ENCODE results near the gene VAT1L.
A peak's percentile ranks its signal among the peaks of the same experiment; 100 is the strongest.

Gene VAT1L

DNA sequence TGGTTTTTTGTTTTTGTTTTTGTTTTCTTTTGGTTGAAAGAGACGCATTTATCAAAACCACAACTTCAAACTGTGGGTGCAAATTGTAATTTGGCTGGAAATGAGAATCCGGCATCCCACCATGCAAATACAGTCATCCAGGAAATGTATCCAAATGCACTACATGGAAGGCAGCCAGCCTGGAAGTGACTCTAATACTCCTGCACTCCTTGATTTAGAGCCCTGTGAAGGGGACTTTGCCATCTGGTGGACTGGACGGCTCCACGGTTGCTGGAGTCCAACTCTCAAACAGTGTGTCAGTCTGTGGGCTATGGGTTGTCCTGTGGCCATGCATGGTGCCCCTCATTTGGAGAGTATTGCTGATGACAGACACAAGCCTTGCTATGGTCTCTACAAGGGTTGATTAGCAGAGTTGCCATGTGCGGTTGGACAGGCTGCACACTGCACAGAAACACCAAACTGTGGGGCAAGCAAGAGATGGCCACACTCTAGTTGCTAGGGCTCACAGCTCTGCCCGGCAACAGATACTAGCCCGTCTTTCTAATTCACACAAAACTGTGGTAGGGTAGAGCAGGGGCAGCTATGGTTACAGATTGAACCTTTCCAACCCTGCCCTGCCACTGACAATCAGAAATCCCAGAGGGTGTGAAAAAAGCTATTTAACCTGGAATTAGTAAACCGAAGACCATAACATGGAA is 62.4 kb downstream of the VAT1L start:
- DNase-seq = no peak
- in situ Hi-C loops (cut with HindIII; ENCODE audit: low pct_ligation_motif_present, low pct_unique_long_range_greater_than_20kb, low sequenced_read_pairs) = no loop called here

DNA sequence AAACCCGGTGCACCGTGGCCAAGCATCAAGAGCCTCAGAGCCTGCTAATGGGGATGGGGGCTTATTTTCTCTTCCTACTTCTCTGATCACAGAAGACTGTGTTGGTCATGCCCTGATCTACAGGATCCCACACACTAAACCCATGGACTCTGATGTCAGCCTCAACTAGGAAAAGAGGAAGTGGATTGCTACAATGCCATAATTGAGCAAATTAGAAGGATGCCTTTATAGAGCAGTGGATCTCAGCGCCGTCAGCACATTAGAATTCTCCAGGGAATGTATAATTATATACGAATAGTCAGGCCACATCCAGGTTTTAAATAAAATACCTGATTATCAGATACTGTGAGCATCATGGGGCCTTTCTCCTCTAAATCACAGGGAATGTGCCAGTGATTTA is 64.8 kb downstream of the VAT1L start:
- no peak for DNase-seq
- in situ Hi-C loops (cut with HindIII; ENCODE audit: low pct_ligation_motif_present, low pct_unique_long_range_greater_than_20kb, low sequenced_read_pairs) = no loop called here

DNA sequence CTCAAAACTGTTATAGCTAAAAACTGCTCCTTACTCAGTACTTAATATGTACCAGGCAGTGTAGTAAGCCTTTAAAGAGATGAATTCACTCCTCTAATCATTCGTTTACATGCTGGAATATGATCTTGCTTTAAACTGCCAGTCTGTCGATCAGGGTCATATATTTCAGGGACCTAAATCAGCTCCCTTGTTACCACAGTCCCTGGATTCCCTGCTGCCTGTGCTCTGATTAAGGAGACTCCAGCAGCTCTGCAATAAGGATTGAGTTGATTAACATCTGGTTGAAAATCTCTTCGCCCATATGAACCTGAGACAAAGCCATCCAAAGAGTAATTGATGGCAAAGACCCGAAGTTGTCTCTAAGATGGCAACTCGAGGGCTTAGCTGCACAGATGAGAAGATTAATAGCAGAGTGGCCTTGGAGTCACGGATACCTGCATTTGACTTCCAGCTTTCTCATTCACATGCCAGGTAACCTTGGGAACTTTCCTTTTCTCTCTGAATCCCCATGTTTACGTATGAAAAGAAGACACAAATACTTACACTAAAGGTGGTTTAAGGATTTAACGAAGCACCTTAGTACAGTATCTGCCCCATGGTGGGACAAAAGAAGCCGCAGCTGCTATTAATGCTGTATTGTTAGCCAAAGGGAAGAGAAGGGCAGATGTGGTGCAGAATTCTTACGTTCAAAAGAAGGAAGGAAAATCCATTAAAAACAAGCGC is 68.2 kb downstream of the VAT1L start:
- DNase-seq = no peak
- in situ Hi-C loops (cut with HindIII; ENCODE audit: low pct_ligation_motif_present, low pct_unique_long_range_greater_than_20kb, low sequenced_read_pairs) = no loop called here

DNA sequence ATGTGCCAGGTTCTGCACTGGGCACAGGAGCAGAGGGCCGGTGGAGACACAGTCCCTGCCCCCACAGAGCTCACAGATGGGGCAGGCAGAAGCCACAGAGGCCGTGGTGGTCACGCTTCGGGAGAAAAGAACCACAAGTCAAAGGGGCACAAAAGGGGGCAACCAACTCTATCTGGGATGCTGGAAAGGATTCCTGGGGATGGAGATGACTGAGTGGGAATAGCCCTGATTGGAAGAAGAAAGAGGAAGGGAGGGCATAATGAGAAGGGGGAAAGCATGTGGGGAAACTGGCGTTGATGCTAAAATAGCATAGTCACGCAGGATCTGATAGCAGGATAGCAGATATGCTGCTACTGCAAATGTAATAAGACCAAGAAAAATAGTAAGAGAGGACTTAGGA is 69.7 kb downstream of the VAT1L start:
- no peak for DNase-seq
- in situ Hi-C loops (cut with HindIII; ENCODE audit: low pct_ligation_motif_present, low pct_unique_long_range_greater_than_20kb, low sequenced_read_pairs) = no loop called here

DNA sequence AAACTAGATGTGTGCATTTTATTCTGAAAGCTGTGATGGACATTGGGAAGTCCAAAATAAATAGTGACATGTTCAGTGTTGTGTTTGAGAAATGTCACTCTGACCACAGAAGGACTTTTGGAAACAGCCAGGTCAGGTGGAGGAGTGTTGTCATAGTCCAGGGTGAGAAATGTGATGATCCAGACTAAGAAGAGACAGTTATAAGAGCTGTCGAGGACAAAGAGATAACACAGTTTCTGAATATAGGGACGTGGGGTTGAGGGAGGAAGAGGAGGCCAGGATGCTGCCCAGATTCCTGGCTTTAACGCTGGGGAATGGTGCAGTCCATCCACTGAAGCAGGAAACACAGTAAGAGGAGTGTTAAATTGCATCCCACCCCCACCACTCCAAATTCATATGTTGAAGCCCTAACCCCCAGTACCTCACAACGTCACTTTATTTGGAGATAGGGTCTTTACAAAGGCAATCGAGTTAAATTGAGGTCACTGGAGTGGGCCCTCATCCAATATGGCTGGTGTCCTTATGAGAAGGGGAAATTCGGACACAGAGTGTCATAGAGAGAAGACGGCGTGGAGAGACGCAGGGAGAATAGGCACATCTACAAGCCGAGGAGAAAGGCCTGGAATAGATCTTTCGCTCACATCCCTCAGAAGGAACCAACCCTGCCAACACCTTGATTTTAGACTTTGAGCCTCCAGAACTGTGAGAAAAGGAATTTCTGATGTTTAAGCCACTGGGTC is 71.3 kb downstream of the VAT1L start:
- in situ Hi-C loops (cut with HindIII; ENCODE audit: low pct_ligation_motif_present, low pct_unique_long_range_greater_than_20kb, low sequenced_read_pairs) = no loop called here
- DNase-seq = no peak

DNA sequence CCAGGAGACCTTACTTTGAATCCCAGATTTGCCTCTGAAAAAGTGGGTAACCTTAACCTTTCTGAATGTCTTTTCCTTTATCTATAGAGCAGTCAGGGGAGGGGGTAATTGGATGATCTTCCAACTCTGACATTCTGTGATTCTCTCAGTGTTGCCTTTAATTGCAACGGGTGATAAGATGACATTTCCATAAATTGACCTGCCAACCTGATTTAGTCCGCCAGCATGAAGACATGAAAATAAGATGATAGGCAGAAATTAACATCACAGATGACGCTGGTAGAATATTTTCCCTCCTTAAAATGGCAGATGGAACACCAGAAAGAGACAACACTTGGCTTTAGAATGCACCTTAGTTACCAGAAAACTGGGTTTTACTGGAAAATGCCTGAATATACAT is 72.6 kb downstream of the VAT1L start:
- DNase-seq = no peak
- in situ Hi-C loops (cut with HindIII; ENCODE audit: low pct_ligation_motif_present, low pct_unique_long_range_greater_than_20kb, low sequenced_read_pairs) = no loop called here

DNA sequence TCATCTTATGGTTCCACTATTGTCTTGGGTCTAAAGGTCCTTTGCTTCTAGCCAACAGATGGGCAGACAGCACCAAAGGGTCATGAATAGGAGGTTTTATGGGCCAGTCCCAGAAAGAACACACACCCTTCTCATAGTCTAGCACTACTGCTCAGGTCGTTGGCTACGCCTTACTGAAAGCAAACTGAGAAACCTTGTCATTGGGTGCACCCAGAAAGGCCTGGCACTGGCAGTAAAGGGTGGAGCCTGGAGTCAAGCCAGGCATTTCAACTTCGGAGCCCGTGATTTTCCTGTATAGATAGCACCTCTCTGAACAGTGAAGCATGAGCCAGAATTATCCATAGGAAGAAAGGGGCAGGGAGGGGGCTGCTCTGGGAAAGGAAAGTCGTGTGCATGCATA is 74.9 kb downstream of the VAT1L start:
- in situ Hi-C loops (cut with HindIII; ENCODE audit: low pct_ligation_motif_present, low pct_unique_long_range_greater_than_20kb, low sequenced_read_pairs) = no loop called here
- no peak for DNase-seq

DNA sequence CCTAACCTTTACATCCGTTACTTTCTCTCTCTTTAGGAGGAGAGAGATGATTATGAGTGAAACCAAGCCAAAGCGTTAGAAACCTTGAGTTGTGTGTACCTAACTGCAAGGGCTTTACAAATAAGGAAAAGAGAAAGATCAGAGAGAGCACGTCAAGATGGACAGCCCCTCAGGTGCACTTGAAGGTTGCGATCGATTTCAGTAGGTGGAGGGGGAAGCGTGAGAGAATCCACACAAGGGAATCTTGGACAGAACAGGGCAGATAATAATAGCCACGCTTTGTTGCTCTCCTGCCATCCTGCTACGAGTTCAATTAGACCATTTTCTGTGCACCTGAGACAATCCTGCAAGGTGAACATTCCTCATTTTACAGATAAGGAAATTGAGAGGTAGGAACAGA is 78.4 kb downstream of the VAT1L start:
- no peak for DNase-seq
- in situ Hi-C loops (cut with HindIII; ENCODE audit: low pct_ligation_motif_present, low pct_unique_long_range_greater_than_20kb, low sequenced_read_pairs) = no loop called here

DNA sequence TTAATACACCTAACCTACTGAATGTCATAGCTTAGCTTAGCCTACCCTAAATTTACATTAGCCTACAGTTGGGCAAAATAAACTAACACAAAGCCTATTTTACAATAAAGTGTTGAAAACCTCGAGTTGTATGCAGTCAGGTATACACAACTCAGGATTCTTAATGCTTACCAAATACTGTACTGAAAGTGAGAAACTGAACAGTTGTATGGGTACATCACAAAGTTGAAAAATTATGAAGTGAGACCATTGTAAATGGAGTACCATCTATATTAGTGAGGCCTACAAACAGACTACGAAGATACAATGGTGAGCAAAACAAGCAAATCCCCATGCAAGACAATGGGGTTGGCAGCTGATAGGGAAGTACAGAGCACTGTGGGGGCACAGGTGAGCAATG is 79.7 kb downstream of the VAT1L start:
- no peak for DNase-seq
- in situ Hi-C loops (cut with HindIII; ENCODE audit: low pct_ligation_motif_present, low pct_unique_long_range_greater_than_20kb, low sequenced_read_pairs) = no loop called here

DNA sequence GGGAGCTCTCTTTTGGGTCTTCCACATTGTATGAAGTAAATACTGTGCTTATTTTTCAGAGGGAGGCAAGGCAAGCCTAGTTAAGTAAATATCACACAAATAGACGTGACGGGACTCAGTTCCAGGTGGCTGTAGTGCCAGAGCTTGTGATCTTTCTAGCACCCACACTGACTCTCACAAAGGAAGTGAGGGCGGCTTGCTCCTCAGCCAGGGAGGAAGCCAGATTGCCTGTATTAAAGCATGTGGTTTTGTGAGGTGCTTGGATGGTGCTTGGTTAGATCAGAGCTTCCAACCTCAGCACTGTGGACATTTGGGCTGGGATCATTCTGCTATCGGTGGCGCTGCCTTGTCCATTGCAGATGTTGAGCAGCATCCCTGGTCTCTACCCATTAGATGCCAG is 80.1 kb downstream of the VAT1L start:
- DNase-seq = no peak
- in situ Hi-C loops (cut with HindIII; ENCODE audit: low pct_ligation_motif_present, low pct_unique_long_range_greater_than_20kb, low sequenced_read_pairs) = no loop called here

DNA sequence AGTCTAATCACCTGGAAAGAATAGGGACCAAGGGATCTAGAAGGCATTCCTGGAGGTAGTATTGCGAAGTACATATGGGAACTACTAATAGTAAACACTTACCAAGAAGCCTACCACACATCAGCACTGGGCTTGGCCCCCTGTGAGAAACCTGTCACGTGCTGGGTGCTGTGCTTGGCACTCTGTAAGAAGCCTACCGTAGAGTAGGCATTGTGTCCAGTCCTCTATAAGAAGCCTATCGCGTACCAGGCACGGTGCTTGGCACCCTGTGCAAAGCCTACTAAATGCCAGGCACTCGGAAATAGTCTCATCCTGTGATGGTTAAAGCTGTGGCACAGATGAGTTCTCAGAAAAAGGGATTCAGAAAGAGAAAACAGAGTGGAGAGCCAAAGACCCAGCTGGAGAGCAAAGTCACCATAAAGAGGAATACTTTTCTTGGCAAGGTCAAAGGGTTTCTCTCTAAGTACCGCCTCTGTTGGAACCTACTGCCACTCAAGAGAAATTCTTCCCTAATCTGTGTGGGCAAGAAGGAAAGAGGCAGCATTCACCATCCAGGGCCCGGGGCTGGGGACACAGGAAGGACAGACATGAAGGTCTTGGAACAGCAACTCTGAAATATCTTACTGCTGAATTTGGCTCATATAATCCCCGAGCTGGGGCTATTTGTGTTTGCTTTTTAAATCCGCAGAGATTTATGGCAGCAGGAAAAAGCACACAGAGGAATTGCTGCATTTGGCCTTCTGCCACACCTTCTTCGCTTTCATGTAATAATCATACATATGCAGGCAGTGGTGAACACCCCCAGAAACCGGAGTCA is 81.8 kb downstream of the VAT1L start:
- DNase-seq = no peak
- in situ Hi-C loops (cut with HindIII; ENCODE audit: low pct_ligation_motif_present, low pct_unique_long_range_greater_than_20kb, low sequenced_read_pairs) = no loop called here

DNA sequence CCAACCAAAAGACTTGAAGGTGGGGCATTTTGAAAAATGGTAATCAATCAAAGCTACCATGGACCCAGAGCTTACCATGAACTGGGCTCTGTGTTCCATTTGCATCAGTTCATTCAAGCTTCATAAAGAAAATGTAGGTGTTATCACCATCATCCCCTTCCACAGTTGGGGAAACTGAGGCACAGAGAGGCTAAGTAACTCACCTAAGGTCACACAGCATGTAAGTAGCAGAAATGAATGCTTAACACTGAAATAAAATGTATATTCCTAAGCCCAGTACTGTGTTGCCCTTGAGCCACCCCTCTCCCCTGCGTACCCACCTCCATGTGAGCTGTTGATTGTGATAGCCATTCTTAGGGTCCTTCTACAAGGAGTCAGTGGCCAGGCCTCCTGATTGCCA is 83.6 kb downstream of the VAT1L start:
- DNase-seq = no peak
- in situ Hi-C loops (cut with HindIII; ENCODE audit: low pct_ligation_motif_present, low pct_unique_long_range_greater_than_20kb, low sequenced_read_pairs) = no loop called here

DNA sequence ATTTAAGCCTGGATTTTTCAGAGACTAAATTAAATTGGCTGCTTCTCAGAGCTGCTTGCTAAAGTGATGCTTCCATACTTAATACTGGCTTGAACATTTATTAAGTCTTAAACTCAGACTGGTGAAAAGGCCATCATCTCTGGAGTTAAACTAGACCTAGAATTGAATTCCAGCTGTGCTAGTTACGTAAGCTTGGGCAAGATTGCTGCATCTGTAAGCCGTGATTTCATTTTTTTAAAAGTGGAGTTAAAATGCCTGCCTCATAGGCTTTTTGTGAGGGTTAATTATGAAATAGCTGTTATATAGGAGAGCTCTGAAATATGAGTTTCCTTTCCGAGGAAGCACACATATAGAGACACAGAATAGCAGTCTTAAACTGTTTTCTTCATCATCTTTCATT is 84.7 kb downstream of the VAT1L start:
- in situ Hi-C loops (cut with HindIII; ENCODE audit: low pct_ligation_motif_present, low pct_unique_long_range_greater_than_20kb, low sequenced_read_pairs) = no loop called here

DNA sequence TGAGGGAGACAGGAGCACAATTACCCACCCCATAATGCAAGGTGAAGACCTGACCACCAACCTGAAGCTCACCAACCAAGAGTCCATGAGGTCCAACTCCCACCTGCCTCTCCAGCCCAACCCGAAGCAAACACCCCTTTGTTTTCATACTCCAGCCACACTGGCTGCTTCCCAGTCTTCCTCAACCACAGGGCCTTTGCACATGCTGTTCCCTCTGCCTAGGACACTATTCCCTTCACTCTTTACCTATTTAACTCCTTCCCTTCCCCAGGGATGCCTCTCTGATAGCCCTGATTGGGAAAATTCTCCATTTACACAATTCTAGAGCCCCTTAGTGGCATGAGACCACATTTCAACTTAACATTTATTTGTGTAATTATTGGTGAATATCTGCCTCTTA is 86.0 kb downstream of the VAT1L start:
- in situ Hi-C loops (cut with HindIII; ENCODE audit: low pct_ligation_motif_present, low pct_unique_long_range_greater_than_20kb, low sequenced_read_pairs) = no loop called here
- no peak for DNase-seq

More for the DNA sequence above, 84.7 kb downstream of the VAT1L start:
- DNase-seq = no peak

DNA sequence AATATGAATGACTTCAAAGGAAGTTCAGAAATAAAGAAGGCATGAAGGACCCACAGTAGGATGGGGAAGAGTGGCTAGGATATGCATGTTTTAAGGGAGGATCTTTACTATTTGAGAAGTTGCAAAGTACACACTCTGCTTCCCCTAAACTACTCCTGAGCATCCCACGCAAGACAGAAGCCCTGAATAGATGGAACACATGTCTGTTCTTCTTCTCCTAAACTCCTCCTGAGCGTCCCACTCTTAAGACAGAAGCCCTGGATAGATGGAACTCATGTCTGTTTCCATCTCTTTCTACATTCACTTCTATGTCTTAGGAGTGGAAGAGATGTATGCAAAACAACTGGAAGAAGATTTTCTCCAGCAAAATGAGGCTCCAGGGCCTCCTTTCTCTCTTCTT is 88.4 kb downstream of the VAT1L start:
- no peak for DNase-seq
- in situ Hi-C loops (cut with HindIII; ENCODE audit: low pct_ligation_motif_present, low pct_unique_long_range_greater_than_20kb, low sequenced_read_pairs) = no loop called here

DNA sequence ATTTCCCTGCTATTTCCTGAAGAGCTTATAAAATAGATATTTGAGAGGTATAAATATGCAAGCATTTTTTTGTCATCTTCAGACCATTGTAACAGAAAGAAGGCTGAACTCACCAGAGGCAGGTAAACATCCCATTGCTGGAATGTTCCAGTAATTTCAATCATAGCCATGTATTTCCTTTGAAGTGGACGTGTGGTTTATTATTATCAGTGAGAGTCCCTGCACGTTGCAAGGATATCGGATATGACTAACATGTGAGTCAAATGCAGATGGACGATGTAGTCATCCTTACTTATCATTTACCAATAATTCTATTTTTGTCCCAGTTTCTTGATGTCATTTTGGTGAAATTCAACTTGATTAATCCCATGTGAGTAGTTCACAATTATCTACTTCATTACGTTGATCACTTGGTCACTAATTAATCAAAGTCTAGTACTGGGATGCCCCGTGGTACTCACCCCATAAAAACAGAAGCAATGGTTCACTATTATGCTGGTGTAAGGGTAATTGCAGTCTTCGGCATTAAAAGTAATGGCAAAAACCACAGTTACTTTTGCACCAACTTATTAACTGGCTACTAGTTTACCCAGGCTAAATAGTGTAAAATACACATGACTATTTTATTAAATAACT is 89.5 kb downstream of the VAT1L start:
- in situ Hi-C loops (cut with HindIII; ENCODE audit: low pct_ligation_motif_present, low pct_unique_long_range_greater_than_20kb, low sequenced_read_pairs) = no loop called here
- peak; percentile 73 for DNase-seq

DNA sequence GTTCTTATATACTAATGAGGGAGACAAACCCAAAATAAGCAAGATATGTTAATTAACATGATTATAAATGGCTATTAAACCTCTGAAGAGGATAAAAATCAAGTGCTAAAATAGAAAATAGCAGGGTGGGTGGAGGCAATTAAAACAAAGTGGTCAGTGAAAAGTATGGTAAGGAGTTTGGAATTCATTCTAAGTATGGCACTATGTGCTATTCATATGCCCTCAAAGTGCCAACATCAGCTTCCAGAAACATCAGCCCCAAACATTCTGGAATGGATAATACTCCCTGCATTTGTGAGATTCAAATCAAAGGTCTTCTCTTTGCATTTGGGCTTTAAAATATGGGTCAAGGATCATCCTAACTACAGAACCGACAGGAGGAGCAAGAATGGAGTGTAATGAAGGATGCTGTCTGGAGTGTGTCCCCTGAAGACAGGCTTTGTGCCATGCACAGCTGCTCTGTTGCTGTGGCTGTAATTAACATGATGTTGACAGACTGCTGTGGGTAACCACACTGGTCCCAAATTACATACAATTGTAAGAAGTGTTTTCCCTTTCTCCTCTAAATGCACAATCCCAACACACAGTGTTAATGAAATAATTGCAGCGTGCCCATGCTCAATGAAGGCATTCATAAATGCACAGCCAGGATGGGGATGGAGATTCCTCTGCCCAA is 93.1 kb downstream of the VAT1L start:
- in situ Hi-C loops (cut with HindIII; ENCODE audit: low pct_ligation_motif_present, low pct_unique_long_range_greater_than_20kb, low sequenced_read_pairs) = no loop called here
- no peak for DNase-seq

DNA sequence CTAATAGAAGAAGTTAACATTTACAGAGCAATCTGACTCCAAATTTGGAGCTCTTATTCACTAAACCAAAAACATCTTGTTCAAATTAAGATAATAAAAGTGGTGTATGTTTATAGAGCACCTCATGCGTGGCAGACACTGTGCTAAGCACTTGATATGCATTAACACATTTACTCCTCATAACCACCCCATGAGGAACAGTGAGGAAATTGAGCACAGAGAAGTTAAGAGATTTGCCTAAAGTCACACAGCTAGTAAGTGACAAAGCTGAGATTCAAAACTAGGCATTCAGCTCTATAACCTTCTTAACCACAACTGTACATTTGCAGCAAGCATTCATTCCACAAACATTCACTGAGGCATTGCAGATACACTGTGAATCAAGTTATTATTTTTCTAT is 94.0 kb downstream of the VAT1L start:
- in situ Hi-C loops (cut with HindIII; ENCODE audit: low pct_ligation_motif_present, low pct_unique_long_range_greater_than_20kb, low sequenced_read_pairs) = no loop called here
- DNase-seq = no peak

Measured in ACHN (cell line).